ENCODE measurements around the gene INAFM2.
A peak's percentile ranks its signal among the peaks of the same experiment; 100 is the strongest.

GRCh38 chr15:40339621-40339945, 16.1 kb downstream of the INAFM2 start:
- TF ChIP-seq CREB1 (CRISPR knock-in tag; IDR thresholded peaks at IDR 0.05; ENCODE audit: low read depth), result no peak
- TF ChIP-seq ZNF114 (CRISPR knock-in tag; IDR thresholded peaks at IDR 0.05), result no peak
- peak; percentile 9 to 68; a peak in 2 of 4 replicates for TF ChIP-seq CTCF (conservative IDR thresholded peaks at IDR 0.05; ENCODE audit: low read depth in 2 of 2)
- TF ChIP-seq ZNF331 (CRISPR knock-in tag; IDR thresholded peaks at IDR 0.05; ENCODE audit: low read depth), result no peak
- TF ChIP-seq EZH2 (IDR thresholded peaks at IDR 0.05; ENCODE audit: low read depth, unreplicated experiment), result no peak
- TF ChIP-seq REST (IDR thresholded peaks at IDR 0.05; ENCODE audit: unreplicated experiment), result no peak
- no peak for TF ChIP-seq POLR2AphosphoS5 (IDR thresholded peaks at IDR 0.05; ENCODE audit: low read depth)
- no peak for TF ChIP-seq EZH2phosphoT487 (IDR thresholded peaks at IDR 0.05; ENCODE audit: unreplicated experiment)
- no peak for TF ChIP-seq JUNB (IDR thresholded peaks at IDR 0.05; ENCODE audit: unreplicated experiment)
- no peak for TF ChIP-seq NANOG (IDR thresholded peaks at IDR 0.05; ENCODE audit: borderline replicate concordance)
- no peak for TF ChIP-seq STAT1 (IDR thresholded peaks at IDR 0.05; ENCODE audit: unreplicated experiment)
- TF ChIP-seq ZNF462 (CRISPR knock-in tag; IDR thresholded peaks at IDR 0.05), result no peak

Data from GM23338 (cell line).